ENCODE data around the gene TMEM187. TPM values are rescaled to one million over a fixed set of nuclear protein-coding genes. Genes with fewer than 3 reads are reported as not detected.
"Not testable (repeated sequence)": the region's sequence is repeated elsewhere in the genome, so short reads cannot be mapped to it uniquely, and the experiment has no call there.

Gene TMEM187
- polyA plus RNA-seq, 5 donors = 4.6 to 6.8 (median 6.4) TPM

DNA sequence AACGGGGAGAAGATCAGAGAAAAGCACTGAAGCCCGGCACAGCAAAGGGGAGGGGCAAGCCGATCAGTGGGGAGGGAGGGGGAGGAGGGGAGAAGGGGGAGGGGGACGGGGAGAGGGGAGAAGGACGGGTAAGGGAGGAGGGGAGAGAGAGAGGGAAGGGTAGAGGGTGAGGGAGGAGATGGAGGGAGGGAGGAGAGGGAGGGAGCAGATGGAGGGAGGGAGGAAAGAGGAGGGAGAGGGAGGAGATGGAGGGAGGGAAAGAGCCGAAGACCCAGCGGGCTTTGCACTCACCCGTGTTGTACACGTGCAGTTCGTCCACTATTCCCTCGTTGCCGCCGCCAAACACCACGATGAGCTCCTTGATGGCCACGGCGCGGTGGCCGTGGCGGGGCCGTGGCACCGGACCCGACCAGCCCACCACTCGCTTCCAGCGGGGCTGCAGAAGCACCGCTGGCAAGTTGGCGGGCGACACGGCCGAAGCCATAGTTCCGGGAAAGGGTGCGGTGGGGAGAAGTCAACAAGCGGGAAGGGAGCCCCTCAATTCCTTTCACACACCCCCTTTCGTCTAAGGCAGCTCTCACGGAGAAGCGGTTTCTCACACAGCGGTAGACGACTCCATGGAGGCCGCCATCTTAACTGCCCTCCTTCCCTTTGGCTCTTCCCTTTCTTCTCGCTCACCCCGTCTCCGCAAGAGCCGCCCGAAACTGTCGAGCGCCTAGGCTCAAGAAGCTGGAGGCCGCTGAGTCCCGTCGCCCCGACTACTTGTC is 2.0 kb upstream of the TMEM187 start:
- peak; percentile 61 to 65 for DNase-seq

DNA sequence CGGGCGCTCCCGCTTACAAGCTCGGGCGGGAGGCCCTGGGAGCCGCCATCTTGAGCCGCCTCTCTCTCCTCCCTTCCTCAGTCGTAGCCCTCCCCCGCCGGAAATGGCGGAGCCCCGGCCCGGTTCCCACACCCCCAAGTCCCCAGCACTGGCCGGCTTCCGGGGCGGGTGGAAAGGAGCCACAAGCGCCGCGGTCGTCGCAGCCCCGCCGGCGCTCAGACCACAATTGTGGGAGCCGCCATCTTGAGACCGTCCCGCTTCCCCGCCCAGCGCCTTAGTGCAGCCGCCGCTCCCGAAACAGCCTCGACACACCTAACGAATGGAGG is 1.5 kb upstream of the TMEM187 start:
- peak; percentile 90 to 91 for DNase-seq

DNA sequence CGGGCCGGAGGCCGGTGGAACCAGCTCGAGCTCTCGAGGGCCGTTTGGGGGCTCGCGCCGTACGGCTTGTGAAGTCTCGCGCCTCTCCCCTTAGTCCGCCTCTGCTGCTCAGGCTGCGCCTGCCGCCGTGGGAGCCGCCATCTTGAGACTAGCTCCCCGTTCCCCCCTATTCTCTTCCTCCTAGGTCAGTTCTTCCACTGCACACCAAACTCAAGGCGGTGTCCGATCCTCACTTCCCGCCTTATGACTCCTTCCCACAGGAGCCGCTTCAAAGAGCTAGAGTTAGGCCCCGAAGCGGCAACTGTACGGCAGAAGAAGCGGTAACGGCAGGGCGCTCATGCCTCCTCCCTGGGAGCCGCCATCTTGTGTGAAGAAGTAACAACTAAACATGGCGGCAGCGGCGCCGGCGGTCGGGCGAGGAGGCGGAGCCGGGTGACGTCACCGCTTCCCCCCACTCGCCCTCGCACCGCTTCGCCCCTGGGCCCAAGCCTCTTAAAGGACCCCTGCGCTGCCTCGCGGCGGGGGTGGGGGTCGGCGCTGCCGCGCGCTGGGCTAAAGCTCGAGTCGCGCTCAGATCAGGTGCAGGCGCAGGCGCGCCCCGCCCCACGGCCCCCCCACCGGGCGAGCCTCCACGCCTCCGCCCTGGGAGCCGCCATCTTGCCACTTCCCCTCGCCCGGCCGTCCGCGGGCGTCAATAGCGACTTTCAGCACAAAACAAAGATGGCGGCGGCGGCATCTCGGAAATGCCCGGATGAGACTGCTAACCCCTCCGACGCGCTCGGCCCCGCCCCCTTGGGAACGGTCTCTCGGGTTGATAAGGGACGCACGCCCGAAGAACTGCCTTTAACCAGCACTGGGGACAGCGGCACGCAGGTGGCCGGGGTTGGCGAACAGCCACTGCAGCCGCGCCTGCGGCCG is 845 bp upstream of the TMEM187 start, which contains the start of gene HCFC1:
HCFC1 (minus strand) TSS at position 369 of the 918 bp plus-strand sequence. CDS start 978 bp downstream, outside the sequence.
- DNase-seq = peak; percentile 95

DNA sequence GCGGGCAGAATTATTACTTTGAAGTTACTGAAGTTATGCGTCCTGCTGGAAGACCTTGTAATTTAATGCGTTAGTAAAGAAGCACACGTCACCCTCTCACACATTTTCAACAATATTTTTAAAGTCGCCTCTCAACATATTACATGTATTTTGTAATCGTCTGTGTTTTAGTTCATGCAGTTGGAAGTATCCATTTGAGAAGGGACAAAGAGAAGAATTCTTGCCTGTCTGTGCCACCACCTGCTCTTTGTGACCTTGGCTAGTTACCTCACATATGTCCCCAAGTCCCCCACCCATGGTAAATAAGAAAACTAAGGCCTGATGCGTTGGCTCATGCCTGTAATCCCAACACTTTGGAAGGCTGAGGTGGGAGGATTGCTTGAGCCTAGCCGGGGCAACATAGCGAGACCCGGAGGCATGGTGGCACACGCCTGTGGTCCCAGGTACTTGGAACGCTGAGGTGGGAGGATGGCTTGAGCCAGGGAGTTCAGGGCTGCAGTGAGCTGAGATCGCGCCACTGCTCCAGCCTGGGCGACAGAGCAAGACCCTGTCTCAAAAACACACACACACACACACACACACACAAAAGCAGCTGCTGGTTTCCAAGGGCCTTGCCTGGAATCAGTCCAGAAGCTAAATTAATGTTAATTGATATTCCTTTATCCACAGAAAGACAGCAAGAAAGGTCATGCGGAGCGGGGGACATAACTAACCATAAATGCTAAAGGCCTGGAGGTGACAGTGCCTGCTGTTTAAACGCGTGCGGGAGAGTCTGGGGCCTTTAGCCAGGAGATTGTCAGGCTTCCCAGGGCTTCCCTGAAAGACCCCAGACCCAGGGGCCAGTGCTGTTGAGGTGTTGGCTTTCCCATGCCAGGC is 811 bp downstream of the TMEM187 start:
- no peak for DNase-seq

DNA sequence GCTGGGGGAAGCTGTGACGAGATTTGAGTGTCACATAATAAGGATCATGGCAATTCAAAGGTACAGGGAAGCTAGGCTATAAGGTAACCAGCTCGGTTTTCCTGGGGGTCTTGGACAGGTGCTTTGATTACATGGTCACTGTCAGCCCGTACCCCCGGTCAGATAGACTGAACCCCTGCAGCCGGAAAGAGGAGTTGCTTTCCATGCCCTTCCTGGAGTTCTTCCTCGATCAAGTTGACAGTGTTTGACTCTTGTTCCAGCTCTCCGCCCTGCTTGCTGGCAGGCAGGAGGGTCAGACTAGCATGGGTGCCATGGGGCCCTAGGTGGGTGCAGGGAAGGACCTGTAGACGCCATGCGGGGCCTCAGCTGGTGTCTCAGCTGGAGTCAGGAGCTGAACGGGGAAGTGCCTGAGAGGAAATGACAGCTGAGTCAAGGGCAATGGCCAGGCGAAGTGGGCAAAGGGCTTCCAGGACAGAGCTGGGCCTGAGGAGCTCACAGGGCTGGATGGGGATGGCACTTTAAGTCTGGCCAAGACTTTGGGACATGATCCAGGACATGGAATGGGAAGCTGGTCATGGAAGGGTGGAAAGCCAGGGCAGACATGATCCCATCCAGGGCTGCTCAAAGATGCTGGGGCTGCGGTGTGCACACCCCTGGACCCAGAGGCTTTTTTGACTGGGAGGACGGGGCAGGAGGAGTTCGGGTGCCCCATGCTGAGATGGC is 1.6 kb downstream of the TMEM187 start:
- DNase-seq = no peak

DNA sequence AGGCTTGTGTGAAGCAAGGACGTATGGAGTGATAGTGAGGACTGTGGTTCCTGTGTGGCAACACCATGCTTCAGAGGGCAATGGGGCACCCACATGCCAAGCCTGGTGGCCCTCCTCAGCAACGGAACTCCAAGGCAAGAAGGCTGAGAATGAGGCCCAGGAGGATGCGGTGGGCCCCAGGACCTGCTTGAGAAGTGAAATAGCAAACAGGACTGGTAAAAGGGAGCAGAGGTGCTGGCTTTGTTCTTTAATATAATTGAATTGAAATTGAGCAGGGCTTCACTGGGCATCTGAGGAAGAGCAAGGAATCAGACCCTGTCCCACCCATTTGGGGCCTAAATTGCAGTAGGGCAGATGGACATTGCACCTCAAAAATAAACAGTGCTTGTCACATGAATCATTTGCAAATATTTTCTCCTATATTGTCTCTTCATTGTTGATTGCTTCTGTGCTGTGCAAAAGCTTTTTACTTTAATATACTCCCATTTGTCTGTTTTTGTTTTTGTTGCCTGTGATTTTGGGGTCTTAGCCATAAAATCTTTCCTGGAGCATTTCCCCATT is 2.3 kb downstream of the TMEM187 start:
- DNase-seq = no peak

DNA sequence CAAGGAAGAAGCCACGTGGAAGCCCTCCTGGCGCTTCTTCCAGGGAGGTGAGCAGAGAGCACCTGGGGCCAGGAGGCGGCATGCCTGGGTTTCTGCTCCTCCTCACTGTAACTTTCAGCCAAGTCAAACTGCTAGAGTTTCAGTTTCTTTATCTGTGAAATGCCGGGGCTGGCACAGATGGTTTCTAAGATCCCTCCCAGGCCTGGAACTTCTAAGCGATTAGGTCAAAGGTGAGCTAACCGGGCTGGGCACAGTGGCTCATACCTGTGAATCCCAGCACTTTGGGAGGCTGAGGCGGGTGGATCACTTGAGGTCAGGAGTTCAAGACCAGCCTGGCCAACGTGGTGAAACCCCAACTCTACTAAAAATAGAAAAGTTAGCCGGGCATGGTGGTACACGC is 7.8 kb downstream of the TMEM187 start:
- not testable (repeated sequence) for DNase-seq

DNA sequence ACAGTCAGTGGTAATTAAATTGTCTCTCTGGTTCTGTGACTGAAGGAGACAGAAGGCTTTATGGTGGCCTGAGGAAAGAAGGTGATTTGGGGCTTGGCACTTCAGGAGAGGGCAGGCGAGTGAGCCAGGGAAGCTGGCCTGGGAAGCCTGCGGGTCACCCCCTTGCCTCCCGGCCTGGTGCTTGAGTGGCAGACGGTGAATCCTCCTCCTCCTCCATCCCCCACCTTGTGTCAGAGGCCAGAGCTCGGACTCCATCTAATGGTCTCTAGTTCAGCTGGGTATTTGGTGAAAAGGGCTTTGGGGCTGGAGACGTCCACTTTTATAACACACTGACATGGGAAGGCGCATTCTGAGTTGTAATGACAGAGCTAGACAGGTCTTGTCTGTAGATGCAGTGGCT is 8.7 kb downstream of the TMEM187 start:
- DNase-seq = no peak

DNA sequence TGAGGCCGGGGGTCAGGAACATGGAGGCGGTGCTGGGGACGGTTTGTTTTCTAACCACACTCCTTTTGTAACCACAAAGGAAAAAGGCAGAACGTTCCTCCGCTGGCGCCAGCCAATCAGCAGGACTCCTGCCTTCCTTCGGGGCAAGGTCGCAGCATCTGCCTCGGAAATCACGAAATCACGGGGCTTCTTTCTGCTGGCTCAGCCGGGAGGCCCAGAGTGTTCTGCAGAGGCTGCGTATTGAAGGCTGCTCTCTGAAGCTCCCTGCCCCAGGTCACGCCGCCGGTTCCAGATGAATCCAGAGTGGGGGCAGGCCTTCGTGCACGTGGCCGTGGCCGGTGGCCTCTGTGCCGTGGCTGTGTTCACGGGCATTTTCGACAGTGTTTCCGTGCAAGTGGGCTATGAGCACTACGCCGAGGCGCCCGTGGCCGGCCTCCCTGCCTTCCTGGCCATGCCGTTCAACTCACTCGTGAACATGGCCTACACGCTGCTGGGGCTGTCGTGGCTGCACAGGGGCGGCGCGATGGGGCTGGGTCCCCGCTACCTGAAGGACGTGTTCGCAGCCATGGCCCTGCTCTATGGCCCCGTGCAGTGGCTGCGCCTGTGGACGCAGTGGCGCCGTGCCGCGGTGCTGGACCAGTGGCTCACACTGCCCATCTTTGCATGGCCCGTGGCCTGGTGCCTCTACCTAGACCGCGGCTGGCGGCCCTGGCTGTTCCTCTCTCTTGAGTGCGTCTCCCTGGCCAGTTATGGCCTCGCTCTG is 9.4 kb downstream of the TMEM187 start:
- no peak for DNase-seq

DNA sequence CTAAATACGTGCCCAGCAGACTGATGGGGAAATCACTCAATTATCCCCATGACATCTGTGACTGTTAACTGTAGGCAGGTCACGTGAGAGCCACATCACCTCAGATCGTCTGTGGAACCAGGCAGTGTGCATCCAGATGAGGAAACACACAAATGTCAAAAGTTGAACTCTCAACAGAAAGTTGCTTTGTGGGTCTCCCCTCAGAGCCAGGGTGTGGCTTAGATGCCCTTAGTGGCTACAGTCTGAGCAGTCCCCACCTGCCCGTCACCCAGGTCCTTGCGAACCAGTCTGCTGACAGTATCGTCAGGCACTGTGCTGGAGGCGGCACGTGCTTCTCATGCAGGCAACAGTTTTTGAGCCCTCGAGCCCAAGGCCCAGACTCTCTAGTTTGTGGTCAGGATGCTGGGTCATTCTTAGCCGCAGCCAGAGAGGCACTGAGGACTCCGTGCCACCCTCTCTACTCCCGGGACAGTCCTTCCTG is 10.8 kb downstream of the TMEM187 start:
- DNase-seq = no peak

DNA sequence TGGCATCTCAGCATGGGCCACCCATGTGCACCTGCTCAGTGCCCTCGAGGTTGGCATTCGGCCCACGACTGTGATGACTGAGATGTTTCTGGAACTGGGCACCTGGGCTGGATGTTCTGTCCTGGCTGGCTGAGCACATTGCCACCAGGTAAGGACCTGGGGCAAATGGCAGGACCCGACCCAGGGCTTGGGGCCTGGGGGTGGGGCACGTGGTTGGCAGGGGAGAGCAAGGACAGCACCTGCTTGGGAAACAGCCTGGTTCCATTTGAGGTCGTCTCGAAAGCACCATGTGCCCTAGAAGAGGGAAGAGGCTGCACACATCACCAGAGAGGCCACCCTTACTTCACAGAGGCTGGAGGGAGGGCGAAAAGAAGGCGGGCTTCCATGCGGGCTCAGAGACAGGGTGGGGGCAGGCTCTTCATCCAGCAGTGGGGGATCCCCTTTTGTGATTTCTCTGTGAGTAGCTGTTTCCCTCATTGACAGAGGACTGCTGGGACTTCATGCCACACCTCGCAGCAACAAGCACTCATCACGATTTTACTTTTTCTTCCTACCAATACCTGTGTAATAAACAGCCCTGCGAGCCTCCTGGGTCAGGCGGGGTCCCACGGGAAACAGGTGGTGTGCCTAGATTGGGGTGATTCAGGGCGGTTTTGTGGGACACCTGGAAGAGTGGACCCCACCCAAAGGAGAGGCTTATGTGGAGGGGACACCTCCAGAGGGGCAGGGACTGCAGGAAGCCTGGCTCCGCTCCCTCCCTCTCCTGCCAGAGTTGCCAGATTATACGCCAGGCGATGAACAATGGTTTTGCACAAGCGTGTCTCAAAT is 12.0 kb downstream of the TMEM187 start:
- DNase-seq = no peak

DNA sequence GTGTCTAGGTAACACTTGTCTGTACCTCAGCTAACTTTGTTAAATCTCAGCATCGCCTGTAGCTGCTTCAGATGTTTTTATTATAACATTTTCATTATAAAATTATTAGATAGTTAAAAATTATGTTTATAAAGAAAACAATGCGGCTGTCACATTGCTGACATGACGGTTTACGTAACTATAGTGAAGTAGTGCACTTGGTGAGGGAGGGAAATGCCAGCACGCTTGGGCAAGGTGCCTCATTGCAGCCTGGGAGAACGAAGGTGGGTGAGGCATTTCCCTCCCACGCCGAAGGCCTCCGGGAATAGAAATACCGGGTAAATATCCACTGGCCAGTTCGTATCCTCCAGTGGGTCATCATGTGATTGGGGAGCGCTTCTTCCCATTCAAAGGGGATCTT is 15.9 kb downstream of the TMEM187 start:
- no peak for DNase-seq

DNA sequence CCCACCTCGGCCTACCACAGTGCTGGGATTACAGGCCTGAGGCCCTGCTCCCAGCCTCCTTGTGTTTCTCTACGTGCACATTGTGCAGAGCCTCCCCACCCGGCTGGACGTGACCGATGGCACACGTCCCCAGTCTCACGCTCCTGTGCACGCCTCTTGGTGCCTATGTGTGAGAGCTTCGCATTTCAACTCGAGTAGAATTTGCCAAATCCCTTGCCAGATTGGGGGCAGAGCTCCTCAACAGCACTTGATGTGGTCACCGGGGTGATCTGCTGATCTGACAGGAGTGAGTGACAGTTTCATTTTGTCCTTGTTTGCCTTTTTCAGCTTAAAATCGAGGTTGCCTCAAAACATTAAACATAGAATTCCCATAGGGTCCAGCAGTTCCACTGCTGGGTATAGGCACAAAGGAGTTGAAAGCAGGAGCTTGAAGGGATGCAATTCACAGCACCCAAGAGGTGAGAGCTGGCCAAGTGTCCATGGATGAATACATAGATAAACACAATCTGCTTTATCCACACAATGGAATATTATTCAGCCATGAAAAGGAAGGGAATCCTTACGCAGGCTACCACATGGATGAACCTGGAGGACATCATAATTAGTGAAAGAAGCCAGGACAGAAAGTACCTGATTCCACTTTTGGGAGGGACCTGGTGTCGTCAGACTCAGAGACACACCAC is 17.6 kb downstream of the TMEM187 start:
- DNase-seq = no peak

DNA sequence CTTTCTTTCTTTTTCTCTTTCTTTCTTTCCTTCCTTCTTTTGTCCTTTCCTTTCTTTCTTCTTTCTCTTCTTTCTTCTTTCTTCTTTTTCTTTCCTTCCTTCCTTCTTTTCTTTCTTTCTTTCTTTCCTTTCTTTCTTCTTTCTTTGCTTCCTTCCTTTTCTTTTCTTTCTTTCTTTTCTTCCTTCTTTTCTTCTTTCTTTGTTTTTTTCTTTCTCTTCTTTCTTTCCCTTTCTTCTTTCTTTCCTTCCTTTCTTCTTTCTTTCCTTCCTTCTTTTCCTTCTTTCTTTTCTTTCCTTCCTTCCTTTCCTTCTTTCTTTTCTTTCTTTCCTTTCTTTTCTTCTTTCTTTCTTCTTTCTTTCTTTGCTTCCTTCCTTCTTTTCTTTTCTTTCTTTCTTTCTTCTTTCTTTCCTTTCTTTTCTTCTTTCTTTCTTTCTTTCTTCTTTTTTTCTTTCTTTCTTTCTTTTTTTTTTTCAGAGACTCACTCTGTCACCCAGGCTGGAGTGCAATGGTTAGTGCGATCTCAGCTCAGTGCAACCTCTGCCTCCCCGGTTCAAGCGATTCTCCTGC is 18.5 kb downstream of the TMEM187 start:
- no peak for DNase-seq

DNA sequence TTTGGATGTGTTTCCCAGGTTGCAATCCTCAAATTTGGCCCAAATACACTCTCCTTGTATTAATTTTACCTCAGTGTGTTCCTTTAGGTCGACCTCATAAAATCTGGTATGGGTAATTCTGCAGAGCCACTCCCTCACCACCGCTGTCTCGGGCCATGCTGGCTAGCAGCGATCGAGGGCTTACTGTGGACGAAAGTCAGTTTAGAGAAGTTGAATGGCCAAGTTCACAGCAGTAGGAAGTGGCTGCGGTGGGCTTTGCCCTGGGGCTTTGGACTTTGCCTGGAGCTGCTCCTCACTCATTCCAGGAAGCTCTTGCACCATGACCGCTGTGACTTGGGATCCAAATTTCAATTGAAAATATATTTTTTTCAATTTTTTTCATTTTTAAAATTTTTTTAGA is 19.6 kb downstream of the TMEM187 start:
- no peak for DNase-seq

DNA sequence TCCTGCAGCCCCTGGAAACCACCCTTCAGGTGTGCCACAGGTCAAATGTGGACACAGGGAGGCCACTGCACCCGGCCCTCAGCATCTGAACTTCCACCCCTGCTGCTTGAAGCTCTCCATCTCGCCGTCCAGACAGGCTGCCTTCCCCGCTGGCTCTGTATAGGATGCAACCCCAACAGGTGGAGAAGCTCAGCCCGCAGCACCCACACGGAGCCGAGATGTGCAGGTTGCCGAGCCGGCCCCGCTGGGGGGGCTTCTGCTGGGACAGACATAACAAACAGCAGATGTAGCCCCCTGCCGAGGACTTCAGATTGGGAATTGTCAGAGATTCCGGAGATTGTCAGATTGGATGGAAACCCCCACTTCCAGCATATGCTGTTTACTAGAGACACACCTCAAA is 20.5 kb downstream of the TMEM187 start:
- no peak for DNase-seq

DNA sequence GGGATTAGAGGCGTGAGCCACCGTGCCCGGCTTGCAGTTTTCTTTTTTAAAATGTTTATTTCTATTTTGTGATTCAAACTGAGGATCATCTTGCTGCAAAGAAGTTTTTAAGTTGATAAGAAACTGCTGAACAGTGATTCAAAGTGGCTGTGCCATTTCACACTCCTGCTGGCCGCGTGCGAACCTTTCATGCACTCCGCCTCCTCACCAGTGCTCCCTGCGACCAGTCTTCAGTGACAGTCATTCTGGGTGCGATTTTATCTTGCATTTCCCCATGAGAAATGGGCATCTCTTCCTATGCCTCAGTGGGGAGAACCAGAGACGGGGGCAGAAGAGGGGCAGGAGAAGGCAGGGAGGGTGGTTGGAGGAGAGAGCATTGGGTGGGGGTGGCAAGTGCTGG is 21.4 kb downstream of the TMEM187 start:
- DNase-seq = no peak

DNA sequence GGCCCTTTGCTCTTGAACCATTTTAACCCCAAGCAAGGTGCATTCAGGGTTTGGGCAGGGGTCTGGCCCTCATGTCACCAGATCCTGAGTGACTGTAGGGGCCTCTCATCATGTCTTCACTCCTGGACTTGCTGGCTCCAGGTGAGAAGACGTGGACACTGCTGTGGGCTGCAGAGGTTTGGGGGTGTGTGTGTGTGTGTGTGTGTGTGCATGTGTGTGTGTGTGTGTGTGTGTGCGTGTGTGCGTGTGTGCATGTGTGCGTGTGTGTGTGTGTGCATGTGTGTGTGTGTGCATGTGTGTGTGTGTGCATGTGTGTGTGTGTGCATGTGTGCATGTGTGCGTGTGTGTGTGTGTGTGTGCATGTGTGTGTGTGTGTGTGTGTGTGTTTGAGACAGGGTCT is 21.8 kb downstream of the TMEM187 start:
- DNase-seq = not testable (repeated sequence)
